ENCODE results near the gene FCRL5. TPM values are rescaled to one million over a fixed set of nuclear protein-coding genes. Genes with fewer than 3 reads are reported as not detected.

FCRL5 gene
- total and polyA plus RNA-seq, 2 donors (not counting 3 experiments of a cell fraction or from before 2014, with no cell fraction given), result not detected

GRCh38 chr1:157540852-157541251 is 11.5 kb downstream of the FCRL5 start:
- no TSS peak for BruUV-seq (replicated peaks)
- Histone ChIP-seq H3K4me1 (ENCODE audit: control insufficient read depth, extremely low read depth, insufficient read depth, low read length) (no peaks in the 10 kb centered on the region), H2AFZ (ENCODE audit: low read depth, low read length) (no peak overlapping the region), H3K4me3 (replicated peaks in 1 of 3; ENCODE audit: insufficient read depth in 1 of 3, low read depth in 1 of 3, low read length in 3 of 3) (no peak overlapping the region), H4K20me1 (replicated peaks; ENCODE audit: control insufficient read depth, extremely low read depth, insufficient read depth, low read length) (no peaks in the 10 kb centered on the region), H3K36me3 (ENCODE audit: control insufficient read depth in 2 of 2, extremely low read depth in 1 of 2, insufficient read depth in 2 of 2, low read length in 2 of 2) (no peaks in the 10 kb centered on the region), H3K9me3 (replicated peaks; ENCODE audit: control insufficient read depth, insufficient read depth, low read length) (no peaks in the 10 kb centered on the region), H3K9me1 (replicated peaks; ENCODE audit: control insufficient read depth, extremely low read depth, insufficient read depth, low read length) (no peaks in the 10 kb centered on the region), H3K4me2 (ENCODE audit: insufficient read depth, low read length) (no peak overlapping the region), H3K27me3 (ENCODE audit: control insufficient read depth in 2 of 2, insufficient read depth in 2 of 2, low read length in 2 of 2) (no peaks in the 10 kb centered on the region), H3K9ac (replicated peaks; ENCODE audit: extremely low read depth, insufficient read depth, low read length) (no peak overlapping the region), H3K27ac (ENCODE audit: insufficient read depth, low read depth, low read length) (no peak overlapping the region), H3K79me2 (ENCODE audit: control insufficient read depth, insufficient read depth, low read length) (no peaks in the 10 kb centered on the region)
- DNase-seq (ENCODE audit: low read depth, low spot score) (no peak), FAIRE-seq (no peak)
- TF ChIP-seq POLR2AphosphoS5 (IDR thresholded peaks at IDR 0.05; ENCODE audit: insufficient read depth, low read depth, low read length) (no peak), MYC (IDR thresholded peaks at IDR 0.05; ENCODE audit: low read depth, low read length) (no peak), FOS (IDR thresholded peaks at IDR 0.05; ENCODE audit: borderline replicate concordance, insufficient read depth, low read length) (no peak), POLR2A (IDR thresholded peaks at IDR 0.05; ENCODE audit: low read depth, low read length) (no peak), EZH2 (IDR thresholded peaks at IDR 0.05; ENCODE audit: borderline replicate concordance, low read depth, low read length, severe bottlenecking) (no peak), JUN (IDR thresholded peaks at IDR 0.05; ENCODE audit: borderline replicate concordance, insufficient read depth, insufficient read length, low read depth) (no peak), CTCF (IDR thresholded peaks at IDR 0.05; ENCODE audit: extremely low read depth in 1 of 2, insufficient read depth in 1 of 2, low read depth in 1 of 2, low read length in 2 of 2) (no peak), GATA2 (IDR thresholded peaks at IDR 0.05; ENCODE audit: insufficient read depth, insufficient read length, low read depth, low read length) (no peak), MAX (IDR thresholded peaks at IDR 0.05; ENCODE audit: insufficient read depth, insufficient read length) (no peak)
- CTCF ChIA-PET, result no interaction called here
- dilution Hi-C loops (cut with MboI; ENCODE audit: extremely low pct_ligation_motif_present, low sequenced_read_pairs) (no loop called here), intact Hi-C loops (cut with micrococcal nuclease) (no loop called here)
- POLR2A ChIA-PET, result no interaction called here
